Skin of body (tissue), 2 donors: Measurements from ENCODE around the gene PILRA. TPM values are rescaled to one million over a fixed set of nuclear protein-coding genes. Genes with fewer than 3 reads are reported as not detected.
"Not testable (repeated sequence)": the region's sequence is repeated elsewhere in the genome, so short reads cannot be mapped to it uniquely, and the experiment has no call there.

Experiments
- DNase-seq: peaks from one replicate; lab custom pipeline; 2025; lab: John Stamatoyannopoulos, UW
- total RNA-seq: library from RNA; depleted of rRNA; stranded (reverse); fragments of >200 nt; gene quantifications from one replicate; pipeline ENCODE4 v1.2.3, GENCODE V29; 2014

PILRA gene
- 3.2 TPM for total RNA-seq

GRCh38 chr7:100373261-100373831 is at the start of gene PILRA:
PILRA (plus strand) TSS chr7:100373487; CDS start chr7:100373657, 170 bp downstream.
- DNase-seq = no peak

GRCh38 chr7:100324194-100324593 is 49.1 kb upstream of the PILRA start:
- DNase-seq = not testable (repeated sequence)

- DNase-seq = not testable (repeated sequence)
Measured at GRCh38 chr7:100325671-100326070, 47.6 kb upstream of the PILRA start.

- DNase-seq = not testable (repeated sequence)
Measured at GRCh38 chr7:100326914-100327313, 46.4 kb upstream of the PILRA start.

GRCh38 chr7:100335566-100336466 is 37.5 kb upstream of the PILRA start:
- peak; percentile 80 for DNase-seq

- DNase-seq = not testable (repeated sequence)
Measured at GRCh38 chr7:100338083-100338696, 35.1 kb upstream of the PILRA start.

GRCh38 chr7:100341286-100341685 is 32.0 kb upstream of the PILRA start:
- DNase-seq = not testable (repeated sequence)

- no peak for DNase-seq
Measured at GRCh38 chr7:100342765-100343164, 30.5 kb upstream of the PILRA start.

GRCh38 chr7:100344124-100344559 is 29.1 kb upstream of the PILRA start:
- DNase-seq = not testable (repeated sequence)

- DNase-seq = not testable (repeated sequence)
Measured at GRCh38 chr7:100344560-100345287, 28.6 kb upstream of the PILRA start.

- peak; percentile 5 for DNase-seq
Measured at GRCh38 chr7:100345288-100345672, 28.0 kb upstream of the PILRA start.

GRCh38 chr7:100346921-100347320 is 26.4 kb upstream of the PILRA start:
- DNase-seq = no peak

GRCh38 chr7:100348805-100349204 is 24.5 kb upstream of the PILRA start:
- no peak for DNase-seq

- DNase-seq = no peak
Measured at GRCh38 chr7:100349757-100350156, 23.5 kb upstream of the PILRA start.

GRCh38 chr7:100351657-100352058 is 21.6 kb upstream of the PILRA start:
- no peak for DNase-seq

- not testable (repeated sequence) for DNase-seq
Measured at GRCh38 chr7:100352230-100352781, 21.0 kb upstream of the PILRA start.

GRCh38 chr7:100352984-100353684 is 20.2 kb upstream of the PILRA start:
- no peak for DNase-seq

GRCh38 chr7:100353685-100354330 is 19.5 kb upstream of the PILRA start:
- DNase-seq = no peak

GRCh38 chr7:100356416-100357068 is 16.7 kb upstream of the PILRA start:
- no peak for DNase-seq
